Natural killer cell treated with Interleukin-12 subunit alpha and Interleukin-12 subunit beta and Interleukin-15 and Interleukin-18, amount 100 ng/mL, for 72 hours (primary cell): ENCODE results near the gene ADIG. TPM values are rescaled to one million over a fixed set of nuclear protein-coding genes. Genes with fewer than 3 reads are reported as not detected.
"Not testable (repeated sequence)": the region's sequence is repeated elsewhere in the genome, so short reads cannot be mapped to it uniquely, and the experiment has no call there.

Experiments used
- ATAC-seq, 2 donors: fragments of 150-1000 bp; cut with Tn5 transposase in 1 of 2; sonication (Bioruptor Pico), chemical (Tn5 transposase) in 1 of 2; 2 replicates each; pipeline ENCODE4 v1.10.0; 2021
- DNase-seq: peaks from one replicate; pipeline ENCODE4 v3.0.0; 2022; ENCODE audit warnings: low spot score
- H3K27ac Mint-ChIP-seq, 2 donors: 1 replicate in 1 of 2; 2 replicates in 1 of 2; pipeline ENCODE4 v1.8.0; 2022; ENCODE audit warnings: mixed read lengths in 2 of 2, mild to moderate bottlenecking in 1 of 2, moderate library complexity in 1 of 2
- H3K27me3 Mint-ChIP-seq, 2 donors: 1 replicate in 1 of 2; 2 replicates in 1 of 2; pipeline ENCODE4 v1.8.0; 2022; ENCODE audit warnings: mixed read lengths in 2 of 2
- H3K36me3 Mint-ChIP-seq: one replicate; pipeline ENCODE4 v1.8.0; 2022; ENCODE audit warnings: mixed read lengths
- H3K4me1 Mint-ChIP-seq, 2 donors: 1 replicate in 1 of 2; 2 replicates in 1 of 2; pipeline ENCODE4 v1.8.0; 2022; ENCODE audit warnings: low read depth in 2 of 2, mixed read lengths in 2 of 2, mild to moderate bottlenecking in 1 of 2
- H3K4me3 Mint-ChIP-seq: one replicate; pipeline ENCODE4 v1.8.0; 2022; ENCODE audit warnings: mixed read lengths
- H3K9me3 Mint-ChIP-seq: 2 replicates; pipeline ENCODE4 v1.8.0; 2022; ENCODE audit warnings: mixed read lengths
- total RNA-seq, 2 donors: library from RNA; stranded (reverse); gene quantifications; one replicate each; pipeline ENCODE4 v1.2.3, GENCODE V29; 2022

Gene ADIG
- total RNA-seq, 2 donors from 2014 or later = 0.89 TPM; not detected in 1

DNA sequence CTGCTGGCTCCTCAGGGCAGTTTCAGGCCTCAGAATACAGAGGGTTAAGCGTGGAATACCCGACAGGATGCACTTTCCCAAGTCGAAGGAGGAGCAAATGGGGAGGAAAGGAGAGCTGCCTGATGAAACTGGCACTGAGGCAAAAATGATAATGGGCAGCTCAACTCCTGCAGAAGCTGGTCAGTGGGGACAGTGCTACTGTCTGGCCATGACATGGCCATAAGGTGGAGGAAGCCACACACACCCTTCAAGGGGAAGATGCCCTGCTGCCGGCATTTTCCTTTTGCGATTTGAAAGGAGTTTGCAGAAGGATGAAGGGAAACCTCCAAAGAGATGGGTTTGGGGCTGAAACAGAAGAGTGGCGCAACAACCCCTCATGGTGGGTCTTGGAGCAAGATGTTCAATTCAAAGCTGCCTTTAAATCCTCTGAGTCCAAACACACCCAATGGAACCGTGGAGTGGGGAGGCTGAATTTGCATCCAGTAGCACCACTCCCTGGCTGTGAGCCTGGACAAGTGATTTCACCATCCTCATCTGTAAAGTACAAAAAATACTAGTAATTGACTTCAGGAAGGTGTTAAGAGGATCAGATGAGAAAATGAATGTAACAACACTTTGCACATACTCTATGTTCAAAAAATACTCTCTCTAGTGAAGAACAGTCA, 3.2 kb downstream of the ADIG start:
- Mint-ChIP-seq H3K4me3 (no peak overlapping the region), H3K27me3 (no peaks in the 10 kb centered on the region), H3K27ac (no peak overlapping the region), H3K36me3 (no peaks in the 10 kb centered on the region), H3K9me3 (no peaks in the 10 kb centered on the region), H3K4me1 (peaks cover 0 to 5% of the 10 kb centered on the region in 2 donors)
- ATAC-seq = no peak
- no peak for DNase-seq

DNA sequence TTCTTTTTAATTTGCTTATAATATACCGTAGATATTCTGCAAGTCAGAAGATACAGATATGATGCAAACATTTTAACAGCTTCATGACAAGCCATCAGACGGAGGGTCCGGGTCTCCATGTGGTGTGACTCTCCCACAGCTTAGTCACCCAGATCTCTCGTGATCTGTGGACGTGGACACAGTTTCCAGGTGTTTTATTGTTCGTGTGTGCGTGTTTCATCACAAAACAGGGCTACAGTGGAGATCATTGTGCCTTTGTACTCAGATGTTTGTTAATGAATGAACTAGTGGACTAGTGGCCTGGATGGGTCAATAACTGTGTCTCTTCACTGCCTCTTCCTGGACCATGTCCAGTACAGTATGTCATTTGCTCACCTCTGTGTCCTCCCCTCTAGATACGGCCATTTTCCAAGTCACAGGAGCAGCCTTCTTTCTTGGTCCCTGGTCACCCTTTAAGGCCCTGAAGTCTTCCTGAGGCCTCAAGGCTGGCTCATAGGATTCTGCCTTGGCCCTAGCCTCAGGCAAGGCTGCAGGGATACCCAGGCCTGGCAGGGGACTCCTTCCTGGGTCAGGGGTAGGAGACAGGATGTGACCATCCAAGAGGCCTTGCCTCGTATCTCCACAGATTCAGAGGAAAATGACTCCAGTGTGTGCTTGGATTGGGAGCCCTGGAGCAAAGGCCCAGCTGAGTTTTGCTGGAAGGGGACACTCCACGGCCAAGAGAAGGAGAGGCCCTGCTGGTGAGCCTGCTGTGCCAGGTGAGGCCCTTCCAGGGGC, 4.6 kb downstream of the ADIG start:
- ATAC-seq = no peak

DNA sequence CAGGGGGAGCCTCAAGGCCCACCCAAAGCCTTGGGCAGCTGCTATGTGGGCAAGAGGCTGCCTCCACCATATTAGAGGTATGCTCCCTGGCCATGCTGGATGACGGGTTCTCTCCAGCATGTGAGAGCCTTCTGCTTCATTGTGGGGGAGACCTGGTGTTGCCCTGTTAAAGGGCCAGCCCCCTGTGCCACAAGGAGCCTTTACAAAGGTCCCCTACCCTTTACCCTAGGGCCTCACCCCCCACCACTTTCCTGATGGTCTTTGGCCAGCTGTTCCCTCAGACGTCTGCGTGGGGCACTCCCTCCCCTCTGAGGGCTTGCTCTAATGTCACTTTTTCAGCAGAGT, 5.2 kb downstream of the ADIG start:
- H3K4me1 Mint-ChIP-seq = no peaks in the 10 kb centered on the region

More for the DNA sequence above, 4.6 kb downstream of the ADIG start:
- no peak overlapping the region for H3K4me3 Mint-ChIP-seq
- H3K36me3 Mint-ChIP-seq = no peaks in the 10 kb centered on the region
- no peaks in the 10 kb centered on the region for H3K27me3 Mint-ChIP-seq
- no peak for DNase-seq
- H3K9me3 Mint-ChIP-seq = no peaks in the 10 kb centered on the region
- no peak overlapping the region for H3K27ac Mint-ChIP-seq
- no peaks in the 10 kb centered on the region for H3K4me1 Mint-ChIP-seq

DNA sequence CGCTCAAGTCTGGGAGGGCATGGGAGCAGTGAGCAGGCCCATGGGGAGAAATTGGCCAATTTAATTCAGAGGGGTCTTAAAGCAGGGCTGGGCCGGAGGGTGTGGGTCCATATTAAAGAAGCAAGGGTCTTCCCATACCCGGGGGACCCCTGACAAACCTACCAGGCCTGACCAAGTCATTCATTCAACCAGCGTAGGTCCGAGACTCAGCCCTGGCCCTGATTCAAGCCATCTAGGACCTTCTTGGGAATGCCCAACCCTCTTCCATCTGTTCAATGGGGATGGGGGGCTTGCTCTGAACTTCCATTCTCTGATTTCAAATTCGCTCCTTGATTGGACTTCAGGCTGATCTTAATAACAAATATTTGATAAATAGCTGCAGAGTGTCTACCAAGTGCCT, 7.3 kb downstream of the ADIG start:
- ATAC-seq (no peak), DNase-seq (no peak)
- Mint-ChIP-seq H3K27me3 (no peaks in the 10 kb centered on the region), H3K27ac (no peak overlapping the region), H3K36me3 (no peaks in the 10 kb centered on the region), H3K4me3 (no peak overlapping the region), H3K9me3 (no peaks in the 10 kb centered on the region), H3K4me1 (no peaks in the 10 kb centered on the region)

More for the DNA sequence above, 5.2 kb downstream of the ADIG start:
- no peaks in the 10 kb centered on the region for H3K9me3 Mint-ChIP-seq
- H3K36me3 Mint-ChIP-seq = no peaks in the 10 kb centered on the region
- ATAC-seq = no peak
- H3K4me3 Mint-ChIP-seq = no peak overlapping the region
- no peak for DNase-seq
- H3K27ac Mint-ChIP-seq = no peak overlapping the region
- H3K27me3 Mint-ChIP-seq = no peaks in the 10 kb centered on the region

DNA sequence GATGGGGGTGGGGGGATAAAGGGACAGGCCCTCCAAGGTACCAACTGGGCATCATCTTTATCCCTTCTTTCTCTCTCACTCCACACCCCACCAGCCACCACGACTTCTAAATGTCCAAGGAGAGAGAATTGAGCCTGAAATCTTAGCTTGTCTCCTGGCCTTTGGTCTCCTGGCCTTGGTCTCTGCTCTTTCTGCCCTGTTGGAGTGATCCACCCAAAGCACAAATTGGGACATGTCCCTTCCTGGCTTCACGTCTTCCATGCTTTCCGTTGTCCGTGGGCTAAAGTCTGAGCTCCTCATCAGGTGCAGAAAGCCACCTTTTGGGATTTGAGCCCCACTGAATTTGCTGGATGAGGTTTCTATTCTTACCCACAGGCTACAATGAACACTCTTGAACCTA, 8.4 kb downstream of the ADIG start:
- Mint-ChIP-seq H3K4me1 (no peaks in the 10 kb centered on the region), H3K27ac (no peak overlapping the region), H3K36me3 (no peaks in the 10 kb centered on the region), H3K4me3 (no peak overlapping the region), H3K9me3 (no peaks in the 10 kb centered on the region), H3K27me3 (no peaks in the 10 kb centered on the region)
- ATAC-seq = no peak
- DNase-seq = no peak

DNA sequence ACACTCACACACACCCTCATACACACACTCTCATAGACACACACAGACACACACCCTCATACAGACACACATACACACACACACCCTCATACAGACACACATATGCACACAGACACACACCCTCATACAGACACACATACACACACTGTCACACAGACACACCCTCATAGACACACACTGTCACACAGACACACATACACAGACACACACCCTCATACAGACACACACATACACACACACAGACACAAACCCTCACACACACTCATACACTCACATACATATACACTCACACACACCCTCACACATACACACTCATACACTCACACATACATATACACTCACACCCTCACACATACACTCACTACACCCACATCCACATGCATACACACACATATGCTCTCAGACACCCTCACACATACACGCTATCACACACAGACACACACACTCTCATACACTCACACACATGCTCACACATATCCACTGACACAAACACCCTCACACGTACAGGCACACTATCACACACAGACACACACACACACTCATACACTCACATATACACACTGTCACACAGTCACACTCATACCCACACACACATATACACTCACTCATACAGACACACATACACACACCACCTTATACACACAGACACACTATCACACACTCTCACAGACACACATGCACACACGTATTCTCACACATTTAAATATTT, 9.1 kb downstream of the ADIG start:
- Mint-ChIP-seq H3K9me3 (no peaks in the 10 kb centered on the region), H3K4me3 (no peak overlapping the region), H3K36me3 (no peaks in the 10 kb centered on the region), H3K27ac (no peak overlapping the region), H3K4me1 (no peaks in the 10 kb centered on the region), H3K27me3 (no peaks in the 10 kb centered on the region)
- DNase-seq (no peak), ATAC-seq (peak; percentile 41 to 45)

DNA sequence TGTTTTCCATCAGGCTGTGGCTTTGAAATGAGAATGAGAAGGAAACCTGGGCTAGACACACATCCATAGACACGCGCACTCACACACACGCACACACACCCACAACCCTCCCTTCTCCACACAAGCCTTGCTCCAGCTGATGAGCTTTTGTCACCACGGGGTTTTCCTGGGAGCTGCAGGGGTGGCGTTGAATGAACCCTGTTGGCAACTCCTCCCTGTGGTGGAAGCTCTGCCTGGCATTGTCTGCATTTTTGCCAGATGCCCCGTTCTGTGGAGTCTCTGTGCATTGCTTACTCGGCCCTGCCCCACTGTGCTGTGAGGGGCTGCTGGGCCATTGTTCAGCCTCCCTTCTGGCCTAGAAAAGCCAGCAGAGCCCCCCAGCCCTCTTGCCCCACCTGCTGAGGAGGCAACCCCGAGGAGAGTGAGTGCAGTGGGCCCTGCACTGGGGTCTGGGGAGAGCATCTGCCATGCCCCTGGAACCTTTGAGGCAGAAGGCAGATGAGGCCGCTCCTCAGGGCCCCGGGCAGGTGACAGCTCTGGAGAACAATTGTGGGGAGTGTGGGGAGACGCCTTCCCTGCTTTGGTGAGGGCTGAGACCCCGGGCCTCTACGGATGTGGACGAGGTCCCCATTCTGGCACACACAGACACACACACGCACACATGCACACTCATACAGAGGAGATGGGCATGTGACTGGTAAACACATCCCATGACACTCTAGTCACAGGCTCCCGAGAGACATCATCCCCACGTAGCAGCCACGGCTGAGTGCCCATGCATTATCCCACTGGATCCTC, 9.9 kb downstream of the ADIG start:
- no peaks in the 10 kb centered on the region for H3K36me3 Mint-ChIP-seq
- no peaks in the 10 kb centered on the region for H3K27me3 Mint-ChIP-seq
- H3K4me3 Mint-ChIP-seq = no peak overlapping the region
- DNase-seq (no peak), ATAC-seq (peak in 1 of 2 donors; percentile 36)
- no peaks in the 10 kb centered on the region for H3K4me1 Mint-ChIP-seq
- H3K9me3 Mint-ChIP-seq = no peaks in the 10 kb centered on the region
- no peak overlapping the region for H3K27ac Mint-ChIP-seq

DNA sequence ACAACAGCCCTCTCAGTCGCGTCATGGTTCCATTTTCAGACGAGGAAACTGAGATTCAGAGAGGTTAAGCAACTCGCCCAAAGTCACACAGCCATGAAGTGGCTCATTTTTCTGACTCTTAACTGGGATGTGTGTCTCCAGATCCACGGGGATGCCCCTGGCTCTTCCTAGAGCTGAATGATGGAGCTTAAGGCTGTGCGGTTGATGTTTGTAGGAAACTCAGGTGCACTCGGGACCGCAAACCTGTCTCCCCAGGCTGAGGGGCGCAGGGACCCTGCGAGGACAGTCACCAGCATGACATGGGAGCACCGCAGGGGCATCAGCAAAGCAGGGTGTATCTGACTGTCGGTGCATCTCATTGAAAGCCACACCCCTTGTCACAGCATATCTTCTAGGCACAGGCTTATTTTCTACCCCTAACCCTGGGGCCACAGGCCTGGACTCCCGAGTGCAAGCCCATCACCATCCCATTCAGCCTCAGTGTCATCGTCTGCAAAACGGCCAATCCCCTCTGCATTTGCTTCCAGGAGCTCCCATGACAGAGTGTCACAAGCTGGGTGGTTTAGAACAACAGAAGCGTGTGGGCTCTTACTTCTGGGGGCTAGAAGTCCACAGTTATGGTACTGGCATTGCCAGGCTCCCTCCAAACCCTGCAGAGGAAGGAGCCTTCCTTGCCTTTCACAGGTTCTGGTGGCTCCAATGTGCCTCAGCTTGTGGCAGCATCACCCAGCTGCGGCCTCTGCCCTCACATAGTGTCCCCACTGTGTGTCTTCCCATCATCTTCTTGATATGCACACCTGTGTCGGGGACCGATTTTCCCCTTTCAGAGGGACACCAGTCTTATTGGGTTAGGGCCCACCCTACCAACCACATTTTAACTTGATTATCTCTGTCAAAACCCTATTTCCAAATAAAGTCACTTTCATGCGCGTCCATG, 10.7 kb downstream of the ADIG start:
- no peaks in the 10 kb centered on the region for H3K4me1 Mint-ChIP-seq
- H3K4me3 Mint-ChIP-seq = no peak overlapping the region
- peaks cover 1 to 3% of the 10 kb centered on the region in 2 donors for H3K27me3 Mint-ChIP-seq
- DNase-seq (no peak), ATAC-seq (no peak)
- no peak overlapping the region for H3K27ac Mint-ChIP-seq
- H3K36me3 Mint-ChIP-seq = no peaks in the 10 kb centered on the region
- H3K9me3 Mint-ChIP-seq = no peaks in the 10 kb centered on the region

DNA sequence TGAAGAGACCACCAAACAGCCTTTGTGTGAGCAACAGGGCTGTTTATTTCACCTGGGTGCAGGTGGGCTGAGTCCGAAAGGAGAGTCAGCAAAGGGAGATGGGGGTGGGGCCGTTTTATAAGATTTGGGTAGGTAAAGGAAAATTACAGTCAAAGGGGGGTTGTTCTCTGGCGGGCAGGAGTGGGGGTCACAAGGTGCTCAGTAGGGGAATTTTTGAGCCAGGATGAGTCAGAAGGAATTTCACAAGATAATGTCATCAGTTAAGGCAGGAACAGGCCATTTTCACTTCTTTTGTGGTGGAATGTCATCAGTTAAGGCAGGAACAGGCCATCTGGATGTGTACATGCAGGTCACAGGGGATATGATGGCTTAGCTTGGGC, 11.4 kb downstream of the ADIG start:
- H3K27me3 Mint-ChIP-seq, DNase-seq, H3K4me1 Mint-ChIP-seq, H3K36me3 Mint-ChIP-seq, H3K27ac Mint-ChIP-seq, ATAC-seq, H3K4me3 Mint-ChIP-seq, H3K9me3 Mint-ChIP-seq: not testable (repeated sequence)

DNA sequence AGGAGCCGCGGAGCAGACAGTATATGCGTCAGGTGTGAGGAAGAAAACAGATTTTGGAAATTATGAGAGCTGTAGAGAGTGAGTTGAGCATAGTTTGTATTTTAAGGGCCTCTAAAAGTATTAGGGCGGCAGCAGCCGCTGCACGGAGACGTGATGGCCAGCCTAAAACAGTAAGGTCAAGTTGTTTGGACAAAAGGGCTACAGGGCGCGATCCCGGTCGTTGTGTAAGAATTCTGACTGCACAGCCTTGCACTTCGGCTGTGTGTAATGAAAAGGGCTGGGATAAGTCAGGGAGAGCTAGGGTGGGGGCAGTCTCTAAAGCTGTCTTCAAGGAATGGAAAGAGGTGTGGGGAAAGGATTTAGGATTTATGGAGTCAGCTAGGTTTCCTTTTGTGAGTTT, 13.3 kb downstream of the ADIG start:
- not testable (repeated sequence) for DNase-seq, ATAC-seq, H3K4me3 Mint-ChIP-seq, H3K36me3 Mint-ChIP-seq, H3K9me3 Mint-ChIP-seq, H3K4me1 Mint-ChIP-seq, H3K27ac Mint-ChIP-seq
- peaks cover 17 to 19% of the 10 kb centered on the region in 2 donors for H3K27me3 Mint-ChIP-seq

DNA sequence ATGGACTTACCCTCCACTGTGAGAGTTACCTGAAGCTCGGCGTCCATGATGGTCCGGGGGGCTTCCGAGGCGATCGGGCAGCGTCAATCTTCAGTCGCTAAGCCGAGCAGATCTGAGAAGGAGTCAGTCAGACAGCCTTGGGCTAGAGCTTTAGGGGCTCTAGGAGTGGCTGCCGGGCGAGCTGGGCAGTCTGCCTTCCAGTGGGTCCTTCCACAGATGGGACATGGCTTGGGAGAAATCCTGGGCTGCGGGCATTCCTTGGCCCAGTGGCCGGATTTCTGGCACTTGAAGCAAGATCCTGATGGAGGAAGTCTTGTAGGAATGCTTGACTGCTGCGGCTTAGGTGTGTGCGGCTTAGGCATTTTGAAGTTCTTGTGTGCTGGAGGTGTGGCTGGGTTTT, 14.9 kb downstream of the ADIG start:
- H3K36me3 Mint-ChIP-seq, H3K9me3 Mint-ChIP-seq, H3K4me1 Mint-ChIP-seq, DNase-seq, H3K4me3 Mint-ChIP-seq, H3K27ac Mint-ChIP-seq, ATAC-seq: not testable (repeated sequence)
- H3K27me3 Mint-ChIP-seq = peaks cover 22 to 32% of the 10 kb centered on the region in 2 donors

DNA sequence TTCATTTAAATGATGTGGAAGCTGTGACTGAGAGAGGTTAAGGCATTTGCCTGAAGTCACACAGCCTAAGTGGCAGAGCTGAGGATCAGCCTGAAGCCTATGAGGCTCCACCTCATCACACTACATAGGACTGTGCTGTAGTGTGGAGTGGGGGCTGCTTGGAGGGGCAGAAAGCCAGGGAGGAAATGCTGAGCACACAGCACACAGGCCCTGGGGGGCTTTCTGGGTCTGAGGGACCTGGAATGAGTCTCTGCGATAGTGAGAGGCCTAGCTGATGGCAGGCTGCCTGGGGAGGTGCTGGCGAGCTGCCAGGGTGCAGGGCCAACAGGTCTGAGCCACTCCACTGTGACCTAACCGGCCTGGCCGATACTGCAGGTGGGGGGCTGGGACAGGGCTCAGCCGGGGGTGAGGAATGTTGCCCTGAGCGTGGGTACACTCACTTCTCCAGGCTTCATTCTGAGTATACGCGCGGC, 18.4 kb downstream of the ADIG start:
- H3K27me3 Mint-ChIP-seq = peaks cover 41 to 62% of the 10 kb centered on the region in 2 donors
- peaks cover 5% of the 10 kb centered on the region in 2 donors for H3K4me1 Mint-ChIP-seq
- no peaks in the 10 kb centered on the region for H3K9me3 Mint-ChIP-seq
- peak; percentile 27 to 50 for ATAC-seq
- DNase-seq = no peak
- H3K27ac Mint-ChIP-seq = no peak overlapping the region
- no peak overlapping the region for H3K4me3 Mint-ChIP-seq
- H3K36me3 Mint-ChIP-seq = no peaks in the 10 kb centered on the region

DNA sequence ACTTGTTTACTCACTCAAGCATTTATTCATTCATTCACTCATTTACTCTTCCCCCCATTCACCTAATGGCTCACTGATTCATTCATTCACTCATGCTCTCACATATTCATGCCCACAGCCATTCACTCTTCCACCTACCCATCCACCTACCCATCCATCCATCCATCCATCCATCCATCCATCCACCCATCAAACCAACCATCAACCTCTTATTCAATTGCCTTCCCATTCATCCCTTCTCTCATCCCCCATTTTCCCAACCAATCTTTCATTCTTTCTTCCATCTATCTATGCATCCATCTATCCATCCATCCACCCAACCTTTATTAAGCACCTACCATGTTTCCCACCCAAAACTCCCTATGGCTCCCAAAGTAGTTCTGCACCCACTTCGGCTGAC, 19.1 kb downstream of the ADIG start:
- no peak for ATAC-seq
- peaks cover 5% of the 10 kb centered on the region in 2 donors for H3K4me1 Mint-ChIP-seq

More for the DNA sequence above, 19.1 kb downstream of the ADIG start:
- Mint-ChIP-seq H3K9me3 (no peaks in the 10 kb centered on the region), H3K27ac (no peak overlapping the region), H3K36me3 (no peaks in the 10 kb centered on the region), H3K27me3 (peaks cover 44 to 66% of the 10 kb centered on the region in 2 donors), H3K4me3 (no peak overlapping the region)
- no peak for DNase-seq
